ENCODE results near the gene PARD3B. TPM values are rescaled to one million over a fixed set of nuclear protein-coding genes. Genes with fewer than 3 reads are reported as not detected.
A peak's percentile ranks its signal among the peaks of the same experiment; 100 is the strongest.

The PARD3B gene
- total RNA-seq, 1 donor from 2014 or later: not detected

DNA sequence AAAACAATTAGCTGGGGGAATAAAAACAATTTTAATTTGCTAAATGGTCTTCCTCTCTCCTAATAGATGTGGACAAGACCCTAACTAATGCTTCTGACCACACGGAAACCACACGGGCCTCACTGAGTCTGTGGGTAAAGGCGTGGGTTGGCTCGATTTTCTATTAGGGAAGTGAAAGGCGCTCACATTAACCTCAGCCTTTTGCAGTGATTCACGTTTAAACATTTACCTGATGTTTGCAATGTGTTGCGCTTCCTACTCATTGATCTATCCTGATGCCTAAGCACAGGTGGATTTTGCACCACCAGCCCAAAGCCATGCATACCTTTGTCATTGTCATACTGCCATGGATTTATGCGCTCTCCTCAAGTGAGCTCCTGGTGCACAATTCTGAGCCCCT lies 1101.4 kb downstream of the PARD3B start:
- POLR2A ChIA-PET: no interaction called here
- TF ChIP-seq, protein P1, sequence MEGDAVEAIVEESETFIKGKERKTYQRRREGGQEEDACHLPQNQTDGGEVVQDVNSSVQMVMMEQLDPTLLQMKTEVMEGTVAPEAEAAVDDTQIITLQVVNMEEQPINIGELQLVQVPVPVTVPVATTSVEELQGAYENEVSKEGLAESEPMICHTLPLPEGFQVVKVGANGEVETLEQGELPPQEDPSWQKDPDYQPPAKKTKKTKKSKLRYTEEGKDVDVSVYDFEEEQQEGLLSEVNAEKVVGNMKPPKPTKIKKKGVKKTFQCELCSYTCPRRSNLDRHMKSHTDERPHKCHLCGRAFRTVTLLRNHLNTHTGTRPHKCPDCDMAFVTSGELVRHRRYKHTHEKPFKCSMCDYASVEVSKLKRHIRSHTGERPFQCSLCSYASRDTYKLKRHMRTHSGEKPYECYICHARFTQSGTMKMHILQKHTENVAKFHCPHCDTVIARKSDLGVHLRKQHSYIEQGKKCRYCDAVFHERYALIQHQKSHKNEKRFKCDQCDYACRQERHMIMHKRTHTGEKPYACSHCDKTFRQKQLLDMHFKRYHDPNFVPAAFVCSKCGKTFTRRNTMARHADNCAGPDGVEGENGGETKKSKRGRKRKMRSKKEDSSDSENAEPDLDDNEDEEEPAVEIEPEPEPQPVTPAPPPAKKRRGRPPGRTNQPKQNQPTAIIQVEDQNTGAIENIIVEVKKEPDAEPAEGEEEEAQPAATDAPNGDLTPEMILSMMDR (IDR thresholded peaks at IDR 0.05): no peak
- intact Hi-C loops (cut with micrococcal nuclease): no loop called here
- H3K27ac Mint-ChIP-seq: no peak overlapping the region
- ATAC-seq (ENCODE audit: low read depth) (peak; percentile 68), DNase-seq (no peak)
- H3K36me3 Mint-ChIP-seq (ENCODE audit: low read depth): no peaks in the 10 kb centered on the region
- H3K4me1 Mint-ChIP-seq: peaks cover 9% of the 10 kb centered on the region
- CTCF ChIA-PET: no interaction called here
- no peak overlapping the region for H3K4me3 Mint-ChIP-seq
- no peaks in the 10 kb centered on the region for H3K9me3 Mint-ChIP-seq
- peaks cover 48% of the 10 kb centered on the region for H3K27me3 Mint-ChIP-seq

DNA sequence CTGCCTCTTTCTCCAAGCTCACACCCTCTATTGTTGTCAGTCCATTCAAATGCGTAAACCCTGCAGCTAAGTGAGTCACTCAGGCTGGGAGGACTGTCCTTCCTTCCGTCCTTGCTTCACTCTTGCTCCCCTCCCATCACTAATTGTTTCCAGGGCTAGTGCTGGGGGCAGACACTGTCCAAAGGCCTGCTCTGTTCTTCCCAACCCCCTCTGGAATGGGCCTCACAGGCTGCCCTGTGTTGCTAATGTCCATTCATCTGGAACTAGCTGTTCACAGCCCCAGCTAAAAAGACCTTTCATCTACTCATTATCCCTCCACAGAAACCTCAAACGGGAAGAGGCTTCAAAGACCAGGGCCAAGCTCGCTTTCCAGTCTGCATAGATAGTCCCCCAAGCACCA lies 1105.2 kb downstream of the PARD3B start:
- Mint-ChIP-seq H3K9me3 (no peaks in the 10 kb centered on the region), H3K27me3 (peaks cover 27% of the 10 kb centered on the region), H3K4me1 (peaks cover 9% of the 10 kb centered on the region), H3K36me3 (ENCODE audit: low read depth) (no peaks in the 10 kb centered on the region), H3K27ac (no peak overlapping the region), H3K4me3 (no peak overlapping the region)
- ChIA-PET POLR2A (no interaction called here), CTCF (no interaction called here)
- no peak for ATAC-seq (ENCODE audit: low read depth)
- TF ChIP-seq, protein P1 (IDR thresholded peaks at IDR 0.05): no peak
- no peak for DNase-seq
- intact Hi-C loops (cut with micrococcal nuclease): no loop called here

DNA sequence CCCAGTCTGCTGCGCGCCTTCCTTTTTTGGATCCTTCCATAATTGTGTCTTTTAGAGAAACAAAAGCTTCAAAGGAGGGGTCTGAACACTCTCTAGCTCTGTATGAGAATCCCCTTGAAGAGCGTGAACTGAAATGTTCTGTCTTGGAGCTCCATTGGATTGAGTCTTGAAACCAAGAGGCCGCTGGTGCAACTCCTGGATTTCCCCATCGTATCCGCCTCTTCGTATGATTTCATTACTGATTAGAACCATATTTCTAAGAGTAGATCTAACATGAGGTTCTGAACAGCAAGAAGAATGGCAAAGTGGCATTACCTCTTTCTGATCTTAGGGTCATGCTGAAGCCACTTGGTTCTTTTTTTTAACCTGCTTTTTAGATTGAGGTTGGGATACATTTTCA lies 1105.7 kb downstream of the PARD3B start:
- H3K4me1 Mint-ChIP-seq: peaks cover 9% of the 10 kb centered on the region
- POLR2A ChIA-PET: no interaction called here
- CTCF ChIA-PET: interaction anchor here (1.3 kb wide), 1 partner anchor 25 kb away, joined by 4 read pairs; no protein-coding TSS in a partner anchor
- no peak overlapping the region for H3K27ac Mint-ChIP-seq
- H3K27me3 Mint-ChIP-seq: peaks cover 27% of the 10 kb centered on the region
- intact Hi-C loops (cut with micrococcal nuclease): no loop called here
- H3K36me3 Mint-ChIP-seq (ENCODE audit: low read depth): no peaks in the 10 kb centered on the region
- DNase-seq: no peak
- ATAC-seq (ENCODE audit: low read depth): no peak
- TF ChIP-seq, protein P1 (IDR thresholded peaks at IDR 0.05): no peak
- no peaks in the 10 kb centered on the region for H3K9me3 Mint-ChIP-seq
- H3K4me3 Mint-ChIP-seq: no peak overlapping the region

DNA sequence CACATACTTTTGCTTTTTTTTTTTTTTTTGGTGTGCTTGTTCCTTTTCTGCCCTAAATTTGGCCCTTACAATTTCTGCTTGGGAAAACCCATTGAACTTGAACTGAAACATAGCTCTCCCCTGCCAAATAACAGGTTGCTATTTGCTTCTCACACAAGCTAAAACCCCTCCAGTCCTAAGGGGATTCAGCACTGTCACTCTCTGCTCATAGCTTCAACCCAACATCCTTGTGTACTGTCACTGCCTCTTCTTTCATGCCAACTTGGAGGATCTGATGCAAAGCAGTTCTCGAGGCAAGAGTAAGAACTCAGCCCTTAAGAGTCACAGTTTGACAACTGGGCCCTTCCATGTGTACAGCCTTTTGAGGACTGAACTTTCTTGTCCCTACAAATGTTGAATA lies 1106.4 kb downstream of the PARD3B start:
- TF ChIP-seq, protein P1 (IDR thresholded peaks at IDR 0.05): no peak

DNA sequence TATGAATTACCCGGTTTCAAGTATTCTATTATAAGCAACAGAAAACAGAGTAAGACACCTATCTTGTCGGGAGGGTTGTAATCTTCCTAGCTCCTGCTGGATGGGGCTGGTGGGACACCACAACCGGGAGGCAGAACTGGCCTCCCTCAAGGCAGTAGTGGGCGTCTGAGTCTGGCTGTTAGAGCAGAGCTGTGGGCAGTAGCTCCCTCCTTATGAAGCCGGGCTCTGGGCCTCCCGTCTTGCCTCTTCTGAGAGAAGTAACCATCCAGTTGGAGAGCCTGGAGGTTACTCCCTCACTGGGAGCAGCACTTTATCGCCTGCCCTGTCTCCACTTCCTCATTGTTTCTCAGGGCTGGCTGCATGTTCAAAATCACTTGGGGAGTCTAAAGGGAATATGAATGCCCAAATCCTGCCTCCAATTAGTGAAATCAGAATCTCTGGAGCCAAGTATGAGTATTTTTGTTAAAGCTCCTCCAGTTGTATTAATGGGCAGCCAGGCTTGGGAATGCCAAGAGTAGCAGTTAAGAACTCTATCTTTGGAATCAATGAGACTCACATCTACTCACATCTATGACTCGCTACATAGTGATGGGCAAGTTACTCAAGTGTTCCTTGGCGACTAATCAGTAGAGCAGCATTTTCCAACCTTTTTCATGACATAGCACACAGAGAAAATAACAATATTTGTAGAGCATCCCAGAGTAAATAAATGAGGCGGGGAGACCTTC lies 1109.8 kb downstream of the PARD3B start:
- H3K27me3 Mint-ChIP-seq: peaks cover 23% of the 10 kb centered on the region
- ATAC-seq (ENCODE audit: low read depth) (no peak), DNase-seq (no peak)
- intact Hi-C loops (cut with micrococcal nuclease): no loop called here
- no peak overlapping the region for H3K27ac Mint-ChIP-seq
- H3K9me3 Mint-ChIP-seq: no peaks in the 10 kb centered on the region
- no peak overlapping the region for H3K4me3 Mint-ChIP-seq
- H3K4me1 Mint-ChIP-seq: peaks cover 8% of the 10 kb centered on the region
- H3K36me3 Mint-ChIP-seq (ENCODE audit: low read depth): no peaks in the 10 kb centered on the region
- TF ChIP-seq, protein P1 (IDR thresholded peaks at IDR 0.05): no peak
- ChIA-PET CTCF (no interaction called here), POLR2A (no interaction called here)

More for the DNA sequence above, 1106.4 kb downstream of the PARD3B start:
- DNase-seq: no peak
- intact Hi-C loops (cut with micrococcal nuclease): no loop called here
- Mint-ChIP-seq H3K4me1 (peaks cover 4% of the 10 kb centered on the region), H3K4me3 (no peak overlapping the region), H3K27me3 (peaks cover 27% of the 10 kb centered on the region), H3K9me3 (no peaks in the 10 kb centered on the region), H3K36me3 (ENCODE audit: low read depth) (no peaks in the 10 kb centered on the region), H3K27ac (no peak overlapping the region)
- no peak for ATAC-seq (ENCODE audit: low read depth)
- POLR2A ChIA-PET: no interaction called here
- CTCF ChIA-PET: interaction anchor here (1.3 kb wide), 1 partner anchor 24 kb away, joined by 4 read pairs; no protein-coding TSS in a partner anchor

Data from activated B cell treated with CpG ODN at 0.5 μM for 24 hours (primary cell).